K562 (cell line): Measurements from ENCODE around the gene CEACAM20. TPM values are rescaled to one million over a fixed set of nuclear protein-coding genes. Genes with fewer than 3 reads are reported as not detected.
A peak's percentile ranks its signal among the peaks of the same experiment; 100 is the strongest.

Experiments
- ATAC-seq: fragments of 200-7000 bp; cut with Tn5 transposase; 3 replicates; pipeline ENCODE4 v1.9.1; 2020; ENCODE audit warnings: moderate library complexity
- BruUV-seq: library from RNA; stranded (reverse); fragments of 400-500 nt; replicated peaks from 2 replicates; lab custom pipeline; 2021; lab: Mats Ljungman, UMichigan
- CTCF ChIA-PET: fragments of 300-600 bp; formaldehyde crosslinking; extraction: SDS; loops from one replicate; lab custom pipeline; 2021; ENCODE audit warnings: low intra/inter-chr PET ratio; lab: Yijun Ruan, JAX
- POLR2A ChIA-PET: fragments of 300-600, 350-650 bp; sonication (Branson Sonifier 250); formaldehyde crosslinking; extraction: SDS; loops from one replicate; lab custom pipeline; 2021; ENCODE audit warnings: antibody characterized with exemption, inconsistent platforms; lab: Yijun Ruan, JAX
- DNase-seq, 4 experiments: peaks; one replicate each; pipeline versions ENCODE4 v3.0.0 to v3.0.0-alpha.2; 2011 to 2018; ENCODE audit warnings: low spot score in 3 of 4, mixed read lengths in 3 of 4; ENCODE audit errors: extremely low read depth in 1 of 4
- FAIRE-seq: peaks from 2 replicates; lab custom pipeline; 2011; peaks lifted over from hg19 to GRCh38; lab: Jason Lieb, UNC
- H2AFZ ChIP-seq: 2 replicates; pipeline ENCODE4 v1.6.0; 2011; ENCODE audit warnings: low read depth, low read length, control low read depth, inconsistent platforms
- H3K27ac ChIP-seq: fragments of 200-600 bp; 3 replicates; pipeline ENCODE4 v1.8.0; 2011; ENCODE audit warnings: low read depth, mild to moderate bottlenecking, control low read depth, inconsistent platforms, low read length, moderate library complexity, mixed read lengths; ENCODE audit errors: extremely low read depth
- H3K27me3 ChIP-seq, 2 experiments: fragments of 300-600 bp in 1 of 2; 2 replicates in 1 of 2; 3 replicates in 1 of 2; pipeline versions ENCODE4 v1.6.0 to v1.8.0; 2011; ENCODE audit warnings: inconsistent platforms in 2 of 2, low read length in 2 of 2, mild to moderate bottlenecking in 1 of 2, mixed read lengths in 1 of 2, moderate library complexity in 1 of 2; ENCODE audit not compliant: control insufficient read depth in 2 of 2, insufficient read depth in 2 of 2
- H3K36me3 ChIP-seq: fragments of 300-600 bp; 3 replicates; pipeline ENCODE4 v1.8.0; 2011; ENCODE audit warnings: mild to moderate bottlenecking, low read length, inconsistent platforms; ENCODE audit not compliant: control insufficient read depth, insufficient read depth
- H3K4me1 ChIP-seq, 2 experiments: fragments of 200-600 bp in 1 of 2; replicated peaks in 1 of 2; 2 replicates in 1 of 2; 3 replicates in 1 of 2; pipeline versions ENCODE4 v1.5.1 to v1.8.0; 2011; ENCODE audit warnings: inconsistent platforms in 2 of 2, low read length in 2 of 2, mild to moderate bottlenecking in 1 of 2, mixed read lengths in 1 of 2, moderate library complexity in 1 of 2; ENCODE audit not compliant: control insufficient read depth in 2 of 2, insufficient read depth in 2 of 2
- H3K4me2 ChIP-seq: 2 replicates; pipeline ENCODE4 v1.6.1; 2011; ENCODE audit warnings: low read length, control low read depth, inconsistent platforms, mixed read lengths; ENCODE audit not compliant: insufficient read depth
- H3K4me3 ChIP-seq: fragments of 200-600 bp; sonication (generic), shearing (Covaris generic); 2 replicates; pipeline ENCODE4 v1.5.1; 2016; ENCODE audit warnings: control low read depth, inconsistent platforms
- H3K79me2 ChIP-seq: fragments of 200-600 bp; 3 replicates; pipeline ENCODE4 v1.8.0; 2011; ENCODE audit warnings: low read length, inconsistent platforms; ENCODE audit not compliant: control insufficient read depth, insufficient read depth
- H3K9ac ChIP-seq, 2 experiments: 2 replicates each; pipeline versions ENCODE4 v1.6.0 to v1.6.1; 2011; ENCODE audit warnings: low read depth in 2 of 2, low read length in 2 of 2, control low read depth in 1 of 2, inconsistent platforms in 1 of 2, mild to moderate bottlenecking in 1 of 2, mixed read lengths in 1 of 2; ENCODE audit not compliant: insufficient read depth in 1 of 2
- H3K9me1 ChIP-seq: one replicate; pipeline ENCODE4 v1.6.0; 2011; ENCODE audit warnings: inconsistent platforms, mild to moderate bottlenecking, low read length, moderate library complexity; ENCODE audit not compliant: control insufficient read depth, insufficient read depth
- H3K9me3 ChIP-seq: replicated peaks from 2 replicates; pipeline ENCODE4 v1.5.1; 2011; ENCODE audit warnings: low read depth, low read length, inconsistent platforms; ENCODE audit not compliant: control insufficient read depth, insufficient read depth
- H4K20me1 ChIP-seq: replicated peaks from 2 replicates; pipeline ENCODE4 v1.6.1; 2011; ENCODE audit warnings: low read length, inconsistent platforms, mixed read lengths; ENCODE audit not compliant: control insufficient read depth, insufficient read depth
- ELF1 ChIP-seq: fragments of 200-800 bp; sonication (Bioruptor generic); IDR thresholded peaks from 2 replicates; pipeline ENCODE4 v1.6.1; 2016; ENCODE audit warnings: missing genetic modification characterization, missing compliant biosample characterization
- FOXA1 ChIP-seq: fragments of 450-650 bp; IDR thresholded peaks from 2 replicates; pipeline ENCODE4 v1.6.1; 2016; ENCODE audit warnings: mild to moderate bottlenecking, borderline replicate concordance
- MAFG ChIP-seq: fragments of 450-650 bp; conservative IDR thresholded peaks from 2 replicates; pipeline ENCODE4 v1.6.1; 2016; ENCODE audit warnings: missing genetic modification characterization, missing compliant biosample characterization
- PRPF4 ChIP-seq: fragments of 200-400 bp; formaldehyde crosslinking; IDR thresholded peaks from one replicate; pipeline ENCODE4 v1.6.1; 2017; ENCODE audit warnings: low read length, low read depth, mild to moderate bottlenecking; ENCODE audit not compliant: insufficient read depth, poor library complexity, severe bottlenecking
- ZNF184 ChIP-seq: sonication (generic); formaldehyde crosslinking; IDR thresholded peaks from 2 replicates; pipeline ENCODE4 v1.5.0; 2020; ENCODE audit warnings: missing genetic modification reagents
- WGBS: fragments of 100-300 bp; shearing (Covaris generic); methylation state at CpG from one replicate; pipeline ENCODE4 v1.1.6; 2016; ENCODE audit warnings: low coverage, mixed read lengths; ENCODE audit not compliant: insufficient coverage; ENCODE audit errors: missing lambda C conversion rate; 5-methylcytosine and 5-hydroxymethylcytosine counted together
- in situ Hi-C: fragments of 300-500 bp; cut with MboI; formaldehyde crosslinking; loops from 4 replicates; pipeline ENCODE4 v1.15.0; 2018; ENCODE audit warnings: inconsistent platforms, mixed read lengths
- intact Hi-C: fragments of 100-400 bp; cut with micrococcal nuclease; formaldehyde crosslinking; loops from 2 replicates; pipeline ENCODE4 v1.14.2; 2022
- polyA plus RNA-seq, 8 experiments: library from polyadenylated mRNA; depleted of rRNA in 4 of 8; stranded (reverse) in 5 of 8; unstranded in 3 of 8; fragments of >200 nt; fragmentation: Nextera tagmentation in 2 of 8; fragmentation: Illumina TruSeq in 1 of 8; extraction: Ambion mirVana in 2 of 8; extraction: Trizol in 1 of 8; gene quantifications; 2 replicates each; pipeline versions ENCODE4 v1.2.1 to v1.2.3, GENCODE V29; 2011 to 2014; ENCODE audit warnings: inconsistent platforms in 1 of 8, missing spikeins in 1 of 8
- total RNA-seq, 7 experiments: library from RNA; depleted of rRNA in 6 of 7; stranded (reverse); fragments of >200 nt in 6 of 7; fragmentation: Illumina TruSeq in 2 of 7; extraction: Trizol in 2 of 7; gene quantifications; 2 replicates each; pipeline versions ENCODE4 v1.2.1 to v1.2.3, GENCODE V29; 2011 to 2021; ENCODE audit warnings: low replicate concordance in 1 of 7
- TF ChIP-seq, protein P1 (sequence below), 2 experiments: IDR thresholded peaks; 2 replicates each; pipeline ENCODE4 v1.6.1; 2012; ENCODE audit warnings: improper control_type of control experiment in 2 of 2, low read depth in 2 of 2, low read length in 2 of 2, borderline replicate concordance in 1 of 2
- TF ChIP-seq, protein P2 (sequence below): sonication (generic); formaldehyde crosslinking; IDR thresholded peaks from 2 replicates; pipeline ENCODE4 v1.8.0; 2022; ENCODE audit warnings: missing genetic modification reagents, mild to moderate bottlenecking, moderate library complexity, borderline replicate concordance
- TF ChIP-seq, protein P3 (sequence below): sonication (generic); formaldehyde crosslinking; IDR thresholded peaks from 2 replicates; pipeline ENCODE4 v1.8.1; 2023; ENCODE audit warnings: mild to moderate bottlenecking, missing genetic modification reagents
- TF ChIP-seq, protein P4 (sequence below): sonication (generic); formaldehyde crosslinking; IDR thresholded peaks from 2 replicates; pipeline ENCODE4 v1.8.1; 2022; ENCODE audit warnings: missing genetic modification reagents

CEACAM20 gene
- total and polyA plus RNA-seq, 9 of the 15 experiments (the other 6 are each of a cell fraction or from before 2014, with no cell fraction given): not detected

DNA sequence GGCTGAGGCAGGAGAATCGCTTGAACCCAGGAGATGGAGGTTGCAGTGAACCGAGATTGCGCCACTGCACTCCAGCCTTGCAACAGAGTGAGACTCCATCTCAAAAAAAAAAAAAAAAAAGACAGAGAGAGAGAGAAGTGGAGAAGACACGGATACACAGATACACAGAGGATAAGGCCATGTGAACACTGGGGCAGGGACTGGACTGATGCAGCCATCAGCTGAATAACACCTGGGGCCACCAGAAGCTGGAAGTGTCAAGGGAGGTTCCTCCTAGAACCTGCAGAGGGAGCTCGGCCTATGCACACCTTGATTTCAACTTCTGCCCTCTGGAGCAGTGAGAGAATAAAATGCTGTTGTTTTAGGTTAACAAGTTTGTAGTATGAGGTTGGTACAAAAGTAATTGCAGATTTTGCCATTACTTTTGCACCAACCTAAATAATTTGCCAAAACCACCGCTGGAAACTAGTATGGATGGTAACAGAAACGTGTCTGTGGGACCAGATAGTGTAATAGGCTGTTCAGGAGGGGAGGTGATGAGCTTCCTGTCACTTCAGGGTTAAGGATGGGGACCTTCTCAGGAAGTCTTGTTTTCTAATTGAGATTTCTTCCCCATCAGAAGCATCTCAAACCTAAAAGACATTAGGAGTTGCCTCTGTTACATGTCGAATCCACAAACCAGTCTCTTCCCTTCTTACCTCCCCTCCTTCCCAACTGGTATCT lies 47.5 kb upstream of the CEACAM20 start (continued):
- TF ChIP-seq, protein P1, sequence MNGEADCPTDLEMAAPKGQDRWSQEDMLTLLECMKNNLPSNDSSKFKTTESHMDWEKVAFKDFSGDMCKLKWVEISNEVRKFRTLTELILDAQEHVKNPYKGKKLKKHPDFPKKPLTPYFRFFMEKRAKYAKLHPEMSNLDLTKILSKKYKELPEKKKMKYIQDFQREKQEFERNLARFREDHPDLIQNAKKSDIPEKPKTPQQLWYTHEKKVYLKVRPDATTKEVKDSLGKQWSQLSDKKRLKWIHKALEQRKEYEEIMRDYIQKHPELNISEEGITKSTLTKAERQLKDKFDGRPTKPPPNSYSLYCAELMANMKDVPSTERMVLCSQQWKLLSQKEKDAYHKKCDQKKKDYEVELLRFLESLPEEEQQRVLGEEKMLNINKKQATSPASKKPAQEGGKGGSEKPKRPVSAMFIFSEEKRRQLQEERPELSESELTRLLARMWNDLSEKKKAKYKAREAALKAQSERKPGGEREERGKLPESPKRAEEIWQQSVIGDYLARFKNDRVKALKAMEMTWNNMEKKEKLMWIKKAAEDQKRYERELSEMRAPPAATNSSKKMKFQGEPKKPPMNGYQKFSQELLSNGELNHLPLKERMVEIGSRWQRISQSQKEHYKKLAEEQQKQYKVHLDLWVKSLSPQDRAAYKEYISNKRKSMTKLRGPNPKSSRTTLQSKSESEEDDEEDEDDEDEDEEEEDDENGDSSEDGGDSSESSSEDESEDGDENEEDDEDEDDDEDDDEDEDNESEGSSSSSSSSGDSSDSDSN (IDR thresholded peaks at IDR 0.05; ENCODE audit: borderline replicate concordance in 1 of 2, low read depth in 2 of 2, low read length in 2 of 2): 0 out of 4 replicates have a peak, but pooled peaks of 1 of the 2 experiments have one; percentile 44
- TF ChIP-seq, protein P2, sequence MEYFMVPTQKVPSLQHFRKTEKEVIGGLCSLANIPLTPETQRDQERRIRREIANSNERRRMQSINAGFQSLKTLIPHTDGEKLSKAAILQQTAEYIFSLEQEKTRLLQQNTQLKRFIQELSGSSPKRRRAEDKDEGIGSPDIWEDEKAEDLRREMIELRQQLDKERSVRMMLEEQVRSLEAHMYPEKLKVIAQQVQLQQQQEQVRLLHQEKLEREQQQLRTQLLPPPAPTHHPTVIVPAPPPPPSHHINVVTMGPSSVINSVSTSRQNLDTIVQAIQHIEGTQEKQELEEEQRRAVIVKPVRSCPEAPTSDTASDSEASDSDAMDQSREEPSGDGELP (CRISPR knock-in tag): peak; percentile 63; the same call in 1 of the 2 replicates

DNA sequence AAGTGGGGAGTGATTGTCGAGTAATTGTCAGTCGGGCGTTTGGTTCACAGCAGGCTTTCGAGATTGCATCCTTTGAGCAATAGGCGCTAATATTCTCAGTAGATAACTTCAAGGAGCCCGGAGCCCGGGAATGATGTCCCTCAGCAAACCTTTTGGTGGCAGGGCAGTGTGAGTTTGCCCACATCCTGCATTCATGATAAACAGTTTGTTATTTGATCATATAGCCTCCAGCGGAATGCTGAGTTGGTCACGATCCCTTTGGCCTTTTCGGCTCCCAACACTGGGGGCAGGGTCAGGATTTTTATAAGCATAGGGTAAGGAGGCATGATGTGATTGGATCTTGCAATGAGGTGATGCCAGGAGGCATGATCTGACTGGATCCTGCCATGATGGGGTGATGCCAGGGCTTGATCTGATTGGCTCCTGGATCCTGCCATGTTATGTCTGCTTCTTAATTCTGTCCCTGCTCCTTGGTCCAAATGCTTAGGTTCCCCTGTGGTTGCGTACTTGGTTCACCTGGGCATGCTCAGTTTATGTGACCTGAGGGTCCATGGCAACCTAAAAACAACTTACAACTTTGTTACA lies 45.7 kb upstream of the CEACAM20 start:
- Histone ChIP-seq H3K9me3 (no peaks in the 10 kb centered on the region), H3K9me1 (no peaks in the 10 kb centered on the region), H3K27ac (no peak overlapping the region), H3K27me3 (no peaks in the 10 kb centered on the region), H4K20me1 (no peaks in the 10 kb centered on the region), H3K36me3 (no peaks in the 10 kb centered on the region), H3K79me2 (no peaks in the 10 kb centered on the region), H3K4me3 (no peak overlapping the region), H2AFZ (no peak overlapping the region), H3K9ac (no peak overlapping the region), H3K4me1 (peaks cover 12 to 33% of the 10 kb centered on the region in 2 experiments), H3K4me2 (no peak overlapping the region)
- no peak for FAIRE-seq
- WGBS: 65% methylated on average over 11 of the region's 11 CpGs
- TF ChIP-seq, protein P3, sequence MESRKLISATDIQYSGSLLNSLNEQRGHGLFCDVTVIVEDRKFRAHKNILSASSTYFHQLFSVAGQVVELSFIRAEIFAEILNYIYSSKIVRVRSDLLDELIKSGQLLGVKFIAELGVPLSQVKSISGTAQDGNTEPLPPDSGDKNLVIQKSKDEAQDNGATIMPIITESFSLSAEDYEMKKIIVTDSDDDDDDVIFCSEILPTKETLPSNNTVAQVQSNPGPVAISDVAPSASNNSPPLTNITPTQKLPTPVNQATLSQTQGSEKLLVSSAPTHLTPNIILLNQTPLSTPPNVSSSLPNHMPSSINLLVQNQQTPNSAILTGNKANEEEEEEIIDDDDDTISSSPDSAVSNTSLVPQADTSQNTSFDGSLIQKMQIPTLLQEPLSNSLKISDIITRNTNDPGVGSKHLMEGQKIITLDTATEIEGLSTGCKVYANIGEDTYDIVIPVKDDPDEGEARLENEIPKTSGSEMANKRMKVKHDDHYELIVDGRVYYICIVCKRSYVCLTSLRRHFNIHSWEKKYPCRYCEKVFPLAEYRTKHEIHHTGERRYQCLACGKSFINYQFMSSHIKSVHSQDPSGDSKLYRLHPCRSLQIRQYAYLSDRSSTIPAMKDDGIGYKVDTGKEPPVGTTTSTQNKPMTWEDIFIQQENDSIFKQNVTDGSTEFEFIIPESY (CRISPR knock-in tag): no peak
- TF ChIP-seq MAFG (tag) (no peak), ZNF184 (no peak), ELF1 (tag) (no peak), FOXA1 (no peak), PRPF4 (no peak)
- TF ChIP-seq, protein P4, sequence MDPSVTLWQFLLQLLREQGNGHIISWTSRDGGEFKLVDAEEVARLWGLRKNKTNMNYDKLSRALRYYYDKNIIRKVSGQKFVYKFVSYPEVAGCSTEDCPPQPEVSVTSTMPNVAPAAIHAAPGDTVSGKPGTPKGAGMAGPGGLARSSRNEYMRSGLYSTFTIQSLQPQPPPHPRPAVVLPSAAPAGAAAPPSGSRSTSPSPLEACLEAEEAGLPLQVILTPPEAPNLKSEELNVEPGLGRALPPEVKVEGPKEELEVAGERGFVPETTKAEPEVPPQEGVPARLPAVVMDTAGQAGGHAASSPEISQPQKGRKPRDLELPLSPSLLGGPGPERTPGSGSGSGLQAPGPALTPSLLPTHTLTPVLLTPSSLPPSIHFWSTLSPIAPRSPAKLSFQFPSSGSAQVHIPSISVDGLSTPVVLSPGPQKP: no peak
- DNase-seq: no peak
- ATAC-seq: no peak
- BruUV-seq: no TSS peak
- ChIA-PET POLR2A (no interaction called here), CTCF (interaction anchor here (0.7 kb wide), 1 partner anchor 39 kb away, joined by 3 read pairs; no protein-coding TSS in a partner anchor)
- intact Hi-C loops: loop anchor here (10.0 kb wide), 1 partner anchor 110 kb away; no protein-coding TSS in a partner anchor
- in situ Hi-C loops: no loop called here
